ENCODE data around the gene SLC45A3. TPM values are rescaled to one million over a fixed set of nuclear protein-coding genes. Genes with fewer than 3 reads are reported as not detected.

Gene SLC45A3
- total and polyA plus RNA-seq, 2 of the 4 experiments (the other 2 are of a cell fraction) = 1.4 to 2.5 TPM

DNA sequence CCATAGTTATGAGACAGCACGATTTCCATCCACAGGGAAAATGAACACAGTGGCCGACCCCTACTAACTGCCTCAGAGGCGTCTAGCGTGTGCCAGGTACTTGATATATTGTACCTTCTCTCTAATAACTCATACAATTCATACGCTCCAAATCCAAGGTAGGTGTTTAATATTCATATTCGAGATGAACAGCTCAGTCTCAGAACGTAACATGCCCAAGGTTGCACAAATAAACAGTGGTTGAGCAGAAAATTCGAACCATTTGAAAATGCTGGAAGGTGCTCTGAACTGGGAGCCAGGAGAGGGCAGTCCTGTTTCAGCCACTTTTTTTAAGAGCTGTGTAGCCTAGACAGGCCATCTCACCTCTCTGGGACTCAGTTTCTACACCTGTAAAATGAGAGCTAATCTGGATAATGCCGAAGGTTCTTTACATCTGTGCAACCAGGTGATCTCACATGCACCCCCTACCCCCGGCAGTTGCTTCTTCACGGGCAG is 7.9 kb downstream of the SLC45A3 start:
- no peaks in the 10 kb centered on the region for H3K9me3 ChIP-seq (ENCODE audit: control insufficient read depth, insufficient read depth, low read length)
- H3K18ac ChIP-seq (ENCODE audit: low read depth, low read length) = no peak overlapping the region
- H3K4me3 ChIP-seq (ENCODE audit: insufficient read depth, low read depth, low read length) = no peak overlapping the region
- no peak overlapping the region for H2AK9ac ChIP-seq (replicated peaks; ENCODE audit: low read depth, low read length, poor library complexity)
- H3K9me1 ChIP-seq (ENCODE audit: insufficient read depth, low read length) = no peaks in the 10 kb centered on the region; the same call in 1 of the 2 replicates
- H2BK15ac ChIP-seq (ENCODE audit: low read depth, low read length) = no peak overlapping the region
- H3K27ac ChIP-seq (ENCODE audit: insufficient read depth, low read length) = no peak overlapping the region
- H3K4me2 ChIP-seq (ENCODE audit: low read depth, low read length) = no peak overlapping the region
- H3K27me3 ChIP-seq (ENCODE audit: control insufficient read depth, insufficient read depth, low read length) = no peaks in the 10 kb centered on the region
- in situ Hi-C loops (cut with MboI; ENCODE audit: low sequenced_read_pairs) (loop anchor here (25.0 kb wide), 2 partner anchors 240 to 440 kb away; partner anchors contain the start of gene AVPR1B), dilution Hi-C loops (cut with HindIII; ENCODE audit: low sequenced_read_pairs, unreplicated experiment) (no loop called here), intact Hi-C loops (cut with micrococcal nuclease) (no loop called here)
- no peak overlapping the region for H3K14ac ChIP-seq (replicated peaks; ENCODE audit: low read depth, low read length)
- peaks cover 2 to 5% of the 10 kb centered on the region in 2 experiments; a peak in 2 of 4 replicates for H3K79me1 ChIP-seq (ENCODE audit: low read depth in 1 of 2, low read length in 2 of 2)
- BruUV-seq (replicated peaks) = no TSS peak
- H2BK20ac ChIP-seq (ENCODE audit: low read depth, low read length) = no peak overlapping the region
- ChIA-PET CTCF (no interaction called here), POLR2A (ENCODE audit: unreplicated experiment) (no interaction called here)
- H2AK5ac ChIP-seq (ENCODE audit: low read depth, low read length) = no peak overlapping the region
- H2BK5ac ChIP-seq (ENCODE audit: low read depth, low read length, poor library complexity, severe bottlenecking) = no peak overlapping the region
- H3K9ac ChIP-seq (ENCODE audit: low read depth, low read length) = no peak overlapping the region
- H4K91ac ChIP-seq (ENCODE audit: insufficient read depth, low read depth, low read length) = no peak overlapping the region
- no peak overlapping the region for H3K56ac ChIP-seq (ENCODE audit: extremely low read depth, insufficient read depth, low read length)
- ATAC-seq (ENCODE audit: low read depth) (no peak), DNase-seq (no peak)
- H4K20me1 ChIP-seq (ENCODE audit: insufficient read depth, low read length) = no peaks in the 10 kb centered on the region
- H2BK120ac ChIP-seq (ENCODE audit: low read depth, low read length) = no peak overlapping the region
- TF ChIP-seq RCOR1 (IDR thresholded peaks at IDR 0.05; ENCODE audit: insufficient replicate concordance, low read length) = no peak
- TF ChIP-seq RAD21 (IDR thresholded peaks at IDR 0.05; ENCODE audit: low read length) = no peak
- TF ChIP-seq RFX5 (IDR thresholded peaks at IDR 0.05; ENCODE audit: low read depth, low read length) = no peak
- TF ChIP-seq SMC3 (IDR thresholded peaks at IDR 0.05; ENCODE audit: low read depth, low read length) = no peak
- TF ChIP-seq, protein P1, sequence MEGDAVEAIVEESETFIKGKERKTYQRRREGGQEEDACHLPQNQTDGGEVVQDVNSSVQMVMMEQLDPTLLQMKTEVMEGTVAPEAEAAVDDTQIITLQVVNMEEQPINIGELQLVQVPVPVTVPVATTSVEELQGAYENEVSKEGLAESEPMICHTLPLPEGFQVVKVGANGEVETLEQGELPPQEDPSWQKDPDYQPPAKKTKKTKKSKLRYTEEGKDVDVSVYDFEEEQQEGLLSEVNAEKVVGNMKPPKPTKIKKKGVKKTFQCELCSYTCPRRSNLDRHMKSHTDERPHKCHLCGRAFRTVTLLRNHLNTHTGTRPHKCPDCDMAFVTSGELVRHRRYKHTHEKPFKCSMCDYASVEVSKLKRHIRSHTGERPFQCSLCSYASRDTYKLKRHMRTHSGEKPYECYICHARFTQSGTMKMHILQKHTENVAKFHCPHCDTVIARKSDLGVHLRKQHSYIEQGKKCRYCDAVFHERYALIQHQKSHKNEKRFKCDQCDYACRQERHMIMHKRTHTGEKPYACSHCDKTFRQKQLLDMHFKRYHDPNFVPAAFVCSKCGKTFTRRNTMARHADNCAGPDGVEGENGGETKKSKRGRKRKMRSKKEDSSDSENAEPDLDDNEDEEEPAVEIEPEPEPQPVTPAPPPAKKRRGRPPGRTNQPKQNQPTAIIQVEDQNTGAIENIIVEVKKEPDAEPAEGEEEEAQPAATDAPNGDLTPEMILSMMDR (conservative IDR thresholded peaks at IDR 0.05; ENCODE audit: low read depth, low read length) = no peak
- TF ChIP-seq NFE2L2 (IDR thresholded peaks at IDR 0.05; ENCODE audit: low read depth, low read length) = no peak
- TF ChIP-seq, protein P2, sequence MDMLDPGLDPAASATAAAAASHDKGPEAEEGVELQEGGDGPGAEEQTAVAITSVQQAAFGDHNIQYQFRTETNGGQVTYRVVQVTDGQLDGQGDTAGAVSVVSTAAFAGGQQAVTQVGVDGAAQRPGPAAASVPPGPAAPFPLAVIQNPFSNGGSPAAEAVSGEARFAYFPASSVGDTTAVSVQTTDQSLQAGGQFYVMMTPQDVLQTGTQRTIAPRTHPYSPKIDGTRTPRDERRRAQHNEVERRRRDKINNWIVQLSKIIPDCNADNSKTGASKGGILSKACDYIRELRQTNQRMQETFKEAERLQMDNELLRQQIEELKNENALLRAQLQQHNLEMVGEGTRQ (IDR thresholded peaks at IDR 0.05; ENCODE audit: low read depth, low read length) = no peak
- TF ChIP-seq MAFK (IDR thresholded peaks at IDR 0.05; ENCODE audit: low read depth, low read length) = no peak
- no peak for TF ChIP-seq CEBPB (IDR thresholded peaks at IDR 0.05; ENCODE audit: low read depth, low read length)
- TF ChIP-seq POLR2A (IDR thresholded peaks at IDR 0.05; ENCODE audit: low read depth, low read length) = no peak
- TF ChIP-seq CHD1 (IDR thresholded peaks at IDR 0.05; ENCODE audit: low read depth, low read length) = no peak
- no peak for TF ChIP-seq BHLHE40 (IDR thresholded peaks at IDR 0.05; ENCODE audit: low read depth, low read length)
- no peak for TF ChIP-seq MAZ (IDR thresholded peaks at IDR 0.05; ENCODE audit: borderline replicate concordance, low read depth, low read length)
- TF ChIP-seq FOS (IDR thresholded peaks at IDR 0.05; ENCODE audit: low read depth, low read length) = no peak
- H4K8ac ChIP-seq (ENCODE audit: low read depth in 2 of 2, low read length in 2 of 2) = no peak overlapping the region
- H3K4me1 ChIP-seq (ENCODE audit: control insufficient read depth, insufficient read depth, low read length) = peaks cover 4% of the 10 kb centered on the region; the same call in 1 of the 2 replicates
- H3K4ac ChIP-seq (ENCODE audit: low read depth, low read length) = no peak overlapping the region
- H3K23ac ChIP-seq (ENCODE audit: low read depth, low read length) = no peak overlapping the region
- no peak overlapping the region for H4K5ac ChIP-seq (ENCODE audit: low read depth, low read length)
- H2AFZ ChIP-seq (replicated peaks; ENCODE audit: low read length, poor library complexity) = no peak overlapping the region
- WGBS, 2 experiments (ENCODE audit: extremely low coverage in 2 of 2, insufficient read length in 1 of 2) = 66% methylated on average over 4 of the region's 11 CpGs; no CpG with 5 or more reads in 1 of the 2 experiments
- no peaks in the 10 kb centered on the region for H3K36me3 ChIP-seq (ENCODE audit: control insufficient read depth, insufficient read depth, low read length)

All from IMR-90 (cell line).